K562 (cell line): ENCODE measurements around the gene GGT6. TPM values are rescaled to one million over a fixed set of nuclear protein-coding genes. Genes with fewer than 3 reads are reported as not detected.
A peak's percentile ranks its signal among the peaks of the same experiment; 100 is the strongest.

Source experiments
- BMI1 ChIP-seq: fragments of 150-350 bp; IDR thresholded peaks from 2 replicates; pipeline ENCODE4 v1.6.1; 2014; ENCODE audit warnings: low read length
- CBFA2T3 ChIP-seq: fragments of 450-650 bp; IDR thresholded peaks from 2 replicates; pipeline ENCODE4 v1.6.1; 2017
- EP400 ChIP-seq: fragments of 450-650 bp; IDR thresholded peaks from 2 replicates; pipeline ENCODE4 v1.6.1; 2017; ENCODE audit warnings: antibody characterized with exemption, mild to moderate bottlenecking, moderate library complexity
- ESRRA ChIP-seq: fragments of 450-650 bp; IDR thresholded peaks from 2 replicates; pipeline ENCODE4 v1.6.1; 2014; ENCODE audit warnings: low read depth, mild to moderate bottlenecking, moderate library complexity, borderline replicate concordance
- FOXP4 ChIP-seq: sonication (generic); formaldehyde crosslinking; IDR thresholded peaks from 2 replicates; pipeline ENCODE4 v1.8.0; 2022; ENCODE audit warnings: mild to moderate bottlenecking, missing genetic modification reagents, borderline replicate concordance
- MBD1 ChIP-seq: fragments of 250-450 bp; sonication (Bioruptor Pico); IDR thresholded peaks from 2 replicates; pipeline ENCODE4 v1.8.0; 2022; ENCODE audit warnings: inconsistent platforms
- NCOR1 ChIP-seq: fragments of 450-650 bp; IDR thresholded peaks from 2 replicates; pipeline ENCODE4 v1.6.1; 2016; ENCODE audit warnings: mild to moderate bottlenecking, moderate library complexity
- NFYB ChIP-seq: IDR thresholded peaks from 2 replicates; pipeline ENCODE4 v1.6.1; 2011; ENCODE audit warnings: mild to moderate bottlenecking, moderate library complexity; ENCODE audit not compliant: insufficient read length; ENCODE audit errors: extremely low read depth
- RBM15 ChIP-seq: fragments of 200-400 bp; formaldehyde crosslinking; IDR thresholded peaks from 2 replicates; pipeline ENCODE4 v1.6.1; 2018; ENCODE audit warnings: mild to moderate bottlenecking, low read length, moderate library complexity; ENCODE audit not compliant: insufficient read depth
- RFX5 ChIP-seq: IDR thresholded peaks from 2 replicates; pipeline ENCODE4 v1.6.1; 2011; ENCODE audit warnings: low read depth, mild to moderate bottlenecking, improper control_type of control experiment, low read length
- TAF7 ChIP-seq: fragments of 450-650 bp; IDR thresholded peaks from 2 replicates; pipeline ENCODE4 v1.6.1; 2016; ENCODE audit warnings: missing genetic modification characterization, missing compliant biosample characterization
- VEZF1 ChIP-seq: fragments of 200-800 bp; sonication (Bioruptor generic); IDR thresholded peaks from 2 replicates; pipeline ENCODE4 v1.6.1; 2017; ENCODE audit warnings: missing genetic modification characterization, missing compliant biosample characterization
- YY1 ChIP-seq, 3 experiments: IDR thresholded peaks; 2 replicates each; pipeline ENCODE4 v1.6.1; 2011; ENCODE audit warnings: low read length in 2 of 3, mild to moderate bottlenecking in 2 of 3, moderate library complexity in 2 of 3, borderline replicate concordance in 1 of 3, control low read depth in 1 of 3, low read depth in 1 of 3; ENCODE audit not compliant: insufficient read depth in 3 of 3, insufficient replicate concordance in 2 of 3, control insufficient read depth in 1 of 3, insufficient read length in 1 of 3; ENCODE audit errors: extremely low read depth in 1 of 3
- ZFP30 ChIP-seq: fragments of 250-450 bp; sonication (Bioruptor Pico); IDR thresholded peaks from 2 replicates; pipeline ENCODE4 v1.8.0; 2022; ENCODE audit warnings: moderate library complexity, mild to moderate bottlenecking, inconsistent platforms, borderline replicate concordance
- ZNF121 ChIP-seq: sonication (generic); formaldehyde crosslinking; conservative IDR thresholded peaks from 2 replicates; pipeline ENCODE4 v1.8.0; 2022; ENCODE audit warnings: missing genetic modification reagents
- ZNF197 ChIP-seq: fragments of 200-800 bp; sonication (Bioruptor generic); IDR thresholded peaks from 2 replicates; pipeline ENCODE4 v1.6.1; 2016; ENCODE audit warnings: low read depth, missing genetic modification characterization, missing compliant biosample characterization
- ZNF311 ChIP-seq: fragments of 250-450 bp; sonication (Bioruptor Pico); IDR thresholded peaks from 2 replicates; pipeline ENCODE4 v1.4.0; 2020; ENCODE audit warnings: mild to moderate bottlenecking, moderate library complexity
- ZNF551 ChIP-seq: fragments of 250-450 bp; sonication (Bioruptor Pico); IDR thresholded peaks from 2 replicates; pipeline ENCODE4 v1.5.0; 2021; ENCODE audit warnings: mild to moderate bottlenecking, moderate library complexity
- ZSCAN32 ChIP-seq: fragments of 450-650 bp; formaldehyde crosslinking; IDR thresholded peaks from 2 replicates; pipeline ENCODE4 v1.4.0; 2020; ENCODE audit warnings: mild to moderate bottlenecking, moderate library complexity
- polyA plus RNA-seq, 8 experiments: library from polyadenylated mRNA; depleted of rRNA in 4 of 8; stranded (reverse) in 5 of 8; unstranded in 3 of 8; fragments of >200 nt; fragmentation: Nextera tagmentation in 2 of 8; fragmentation: Illumina TruSeq in 1 of 8; extraction: Ambion mirVana in 2 of 8; extraction: Trizol in 1 of 8; gene quantifications; 2 replicates each; pipeline versions ENCODE4 v1.2.1 to v1.2.3, GENCODE V29; 2011 to 2014; ENCODE audit warnings: inconsistent platforms in 1 of 8, missing spikeins in 1 of 8
- total RNA-seq, 7 experiments: library from RNA; depleted of rRNA in 6 of 7; stranded (reverse); fragments of >200 nt in 6 of 7; fragmentation: Illumina TruSeq in 2 of 7; extraction: Trizol in 2 of 7; gene quantifications; 2 replicates each; pipeline versions ENCODE4 v1.2.1 to v1.2.3, GENCODE V29; 2011 to 2021; ENCODE audit warnings: low replicate concordance in 1 of 7

Gene GGT6
- total and polyA plus RNA-seq, 9 of the 15 experiments (the other 6 are each of a cell fraction or from before 2014, with no cell fraction given): 0.09 TPM; not detected in 8

GRCh38 chr17:4607773-4608187, 47.4 kb upstream of the GGT6 start (continued):
- TF ChIP-seq VEZF1 (CRISPR knock-in tag) (0 out of 2 replicates have a peak, but pooled peaks have one; percentile 21), TAF7 (tag) (no peak), RBM15 (no peak), ZFP30 (CRISPR knock-in tag) (no peak), NCOR1 (no peak), ZNF311 (CRISPR knock-in tag) (no peak), CBFA2T3 (peak; percentile 44), BMI1 (no peak), FOXP4 (CRISPR knock-in tag) (no peak), ESRRA (peak; percentile 87), RFX5 (no peak), ZNF197 (CRISPR knock-in tag) (no peak), EP400 (no peak), YY1 (IDR thresholded peaks at IDR 0.05; ENCODE audit: borderline replicate concordance in 1 of 3, control insufficient read depth in 1 of 3, extremely low read depth in 1 of 3, insufficient read depth in 3 of 3, insufficient read length in 1 of 3, insufficient replicate concordance in 2 of 3, low read depth in 1 of 3, low read length in 2 of 3) (no peak), NFYB (no peak), ZNF121 (CRISPR knock-in tag) (no peak), MBD1 (CRISPR knock-in tag) (no peak), ZSCAN32 (CRISPR knock-in tag) (no peak), ZNF551 (CRISPR knock-in tag) (no peak)
